HG02610 (cell line): Measurements from ENCODE around the gene ATP13A2.

Source experiments
- ATAC-seq: cut with Tn5 transposase; IDR thresholded peaks from one replicate; pipeline ENCODE4 v1.9.1; 2021; ENCODE audit warnings: mild to moderate bottlenecking, moderate library complexity; ENCODE audit not compliant: unreplicated experiment

Gene ATP13A2, protein sequence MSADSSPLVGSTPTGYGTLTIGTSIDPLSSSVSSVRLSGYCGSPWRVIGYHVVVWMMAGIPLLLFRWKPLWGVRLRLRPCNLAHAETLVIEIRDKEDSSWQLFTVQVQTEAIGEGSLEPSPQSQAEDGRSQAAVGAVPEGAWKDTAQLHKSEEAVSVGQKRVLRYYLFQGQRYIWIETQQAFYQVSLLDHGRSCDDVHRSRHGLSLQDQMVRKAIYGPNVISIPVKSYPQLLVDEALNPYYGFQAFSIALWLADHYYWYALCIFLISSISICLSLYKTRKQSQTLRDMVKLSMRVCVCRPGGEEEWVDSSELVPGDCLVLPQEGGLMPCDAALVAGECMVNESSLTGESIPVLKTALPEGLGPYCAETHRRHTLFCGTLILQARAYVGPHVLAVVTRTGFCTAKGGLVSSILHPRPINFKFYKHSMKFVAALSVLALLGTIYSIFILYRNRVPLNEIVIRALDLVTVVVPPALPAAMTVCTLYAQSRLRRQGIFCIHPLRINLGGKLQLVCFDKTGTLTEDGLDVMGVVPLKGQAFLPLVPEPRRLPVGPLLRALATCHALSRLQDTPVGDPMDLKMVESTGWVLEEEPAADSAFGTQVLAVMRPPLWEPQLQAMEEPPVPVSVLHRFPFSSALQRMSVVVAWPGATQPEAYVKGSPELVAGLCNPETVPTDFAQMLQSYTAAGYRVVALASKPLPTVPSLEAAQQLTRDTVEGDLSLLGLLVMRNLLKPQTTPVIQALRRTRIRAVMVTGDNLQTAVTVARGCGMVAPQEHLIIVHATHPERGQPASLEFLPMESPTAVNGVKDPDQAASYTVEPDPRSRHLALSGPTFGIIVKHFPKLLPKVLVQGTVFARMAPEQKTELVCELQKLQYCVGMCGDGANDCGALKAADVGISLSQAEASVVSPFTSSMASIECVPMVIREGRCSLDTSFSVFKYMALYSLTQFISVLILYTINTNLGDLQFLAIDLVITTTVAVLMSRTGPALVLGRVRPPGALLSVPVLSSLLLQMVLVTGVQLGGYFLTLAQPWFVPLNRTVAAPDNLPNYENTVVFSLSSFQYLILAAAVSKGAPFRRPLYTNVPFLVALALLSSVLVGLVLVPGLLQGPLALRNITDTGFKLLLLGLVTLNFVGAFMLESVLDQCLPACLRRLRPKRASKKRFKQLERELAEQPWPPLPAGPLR

DNA sequence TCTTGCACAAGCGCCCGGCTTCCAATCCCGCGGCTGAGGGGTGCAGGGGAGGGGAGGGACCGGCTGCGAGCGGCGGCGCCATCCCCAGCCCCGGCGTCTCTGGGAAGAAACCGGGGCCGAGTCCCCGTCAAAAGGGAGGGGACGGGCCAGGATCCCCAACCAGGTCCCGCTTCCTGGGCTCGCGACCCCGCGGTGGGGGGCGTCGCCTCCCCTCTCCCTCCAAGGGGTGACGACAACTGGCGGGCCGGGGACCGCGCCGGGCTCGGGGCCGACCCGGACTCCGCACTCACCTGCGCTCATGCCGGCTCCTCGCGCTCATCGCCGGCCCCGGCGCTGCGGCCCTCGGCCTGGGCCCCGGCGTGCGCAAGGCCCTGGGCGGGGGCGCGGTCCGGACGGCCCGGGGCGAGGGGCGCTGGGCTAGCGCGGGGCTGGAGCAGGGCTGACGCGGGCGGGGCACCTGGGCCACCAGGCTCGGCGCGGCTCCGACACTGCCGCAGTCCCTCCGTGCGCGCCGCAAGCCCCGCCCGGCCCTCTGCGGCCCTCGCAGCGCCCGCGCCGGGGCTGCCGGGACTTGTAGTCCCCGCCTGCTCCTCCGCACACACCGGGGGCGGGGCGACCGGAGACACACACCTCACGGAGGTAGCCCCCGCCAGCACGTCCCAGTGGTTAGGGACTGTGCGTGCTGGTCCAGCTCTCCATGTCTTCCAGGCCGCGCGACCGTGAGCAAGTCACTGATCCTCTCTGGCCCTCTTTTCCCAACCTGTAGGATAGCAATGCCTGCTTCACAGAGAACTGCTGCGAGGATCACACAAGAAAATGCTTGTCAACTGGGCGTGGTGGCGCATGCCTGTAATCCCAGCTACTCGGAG lies at the start of gene ATP13A2:
ATP13A2 (minus strand) TSS at position 490 of the 869 bp plus-strand sequence; CDS start at position 300, 190 bp downstream.
- peak; percentile 83 for ATAC-seq

GRCh38 chr1:17061486-17061885 lies 49.8 kb upstream of the ATP13A2 start:
- ATAC-seq = no peak

- ATAC-seq = no peak
Measured at GRCh38 chr1:17060306-17060749, 48.6 kb upstream of the ATP13A2 start.

DNA sequence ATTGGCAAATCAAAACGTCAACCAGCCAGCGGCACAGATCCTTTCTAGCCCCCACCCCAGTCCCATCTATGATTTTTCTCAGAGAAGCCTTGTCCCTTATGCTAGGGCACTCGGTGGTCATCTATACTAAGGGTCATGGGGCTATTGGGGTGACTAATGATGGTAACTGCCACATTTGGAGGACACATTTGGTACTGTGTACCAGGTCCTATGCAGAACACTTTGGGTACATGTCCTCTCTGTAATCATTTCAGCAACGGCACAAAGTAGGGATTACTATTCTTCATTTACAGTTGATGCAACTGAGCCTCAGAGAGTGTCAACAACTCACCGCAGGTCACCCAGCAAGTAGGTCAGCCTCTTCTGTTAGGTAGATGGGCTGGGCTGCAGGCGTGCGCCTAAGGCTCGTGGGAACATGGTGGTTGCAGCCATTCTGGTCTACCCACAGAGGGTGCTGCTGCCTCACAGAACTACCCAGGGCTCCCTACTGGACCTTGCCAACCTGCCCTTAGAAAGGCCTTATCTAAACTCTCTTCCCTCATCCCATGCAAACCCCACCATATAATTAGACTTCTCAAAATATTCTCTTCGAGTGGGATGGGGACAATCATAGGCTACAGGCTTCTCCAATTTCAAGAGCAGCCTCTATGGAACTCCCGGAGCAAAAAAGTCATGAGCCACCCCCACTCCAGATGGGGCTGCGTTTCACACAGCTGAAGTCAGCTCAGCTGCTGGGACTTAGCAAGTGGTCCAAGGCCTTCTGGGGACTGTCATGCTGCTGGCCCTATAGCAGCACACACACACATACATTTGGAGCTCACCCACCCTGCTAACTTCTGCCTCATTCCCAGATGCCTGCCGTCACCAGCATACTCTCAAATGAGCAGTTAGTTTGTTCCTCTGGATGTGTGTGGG lies 47.9 kb upstream of the ATP13A2 start:
- peak; percentile 41 for ATAC-seq

DNA sequence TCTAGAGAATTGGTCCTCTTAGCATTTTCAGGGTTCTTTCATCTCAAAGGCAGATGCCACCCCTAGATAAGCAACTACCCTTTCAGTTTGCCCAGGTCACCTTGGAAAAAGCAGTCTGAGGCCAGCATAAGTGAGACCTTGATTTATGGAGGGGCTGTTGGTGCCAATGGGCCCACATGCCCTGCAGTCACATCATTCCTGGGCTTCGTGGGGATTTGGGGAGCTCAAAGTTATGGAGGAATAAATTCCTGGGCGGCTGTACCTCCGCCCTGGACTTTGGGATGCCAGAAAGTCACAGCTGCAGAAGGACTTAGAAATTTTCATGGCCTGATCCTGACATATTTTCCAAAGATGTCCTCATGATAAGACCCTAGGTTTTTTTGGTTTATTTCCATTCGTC lies 44.8 kb upstream of the ATP13A2 start:
- no peak for ATAC-seq

GRCh38 chr1:17055801-17056200 lies 44.1 kb upstream of the ATP13A2 start:
- ATAC-seq = no peak

GRCh38 chr1:17053685-17054410 lies 42.1 kb upstream of the ATP13A2 start, which contains the start of gene SDHB:
SDHB (minus strand) TSS chr1:17054032; CDS start chr1:17054019, 13 bp downstream.
- peak; percentile 95 for ATAC-seq

DNA sequence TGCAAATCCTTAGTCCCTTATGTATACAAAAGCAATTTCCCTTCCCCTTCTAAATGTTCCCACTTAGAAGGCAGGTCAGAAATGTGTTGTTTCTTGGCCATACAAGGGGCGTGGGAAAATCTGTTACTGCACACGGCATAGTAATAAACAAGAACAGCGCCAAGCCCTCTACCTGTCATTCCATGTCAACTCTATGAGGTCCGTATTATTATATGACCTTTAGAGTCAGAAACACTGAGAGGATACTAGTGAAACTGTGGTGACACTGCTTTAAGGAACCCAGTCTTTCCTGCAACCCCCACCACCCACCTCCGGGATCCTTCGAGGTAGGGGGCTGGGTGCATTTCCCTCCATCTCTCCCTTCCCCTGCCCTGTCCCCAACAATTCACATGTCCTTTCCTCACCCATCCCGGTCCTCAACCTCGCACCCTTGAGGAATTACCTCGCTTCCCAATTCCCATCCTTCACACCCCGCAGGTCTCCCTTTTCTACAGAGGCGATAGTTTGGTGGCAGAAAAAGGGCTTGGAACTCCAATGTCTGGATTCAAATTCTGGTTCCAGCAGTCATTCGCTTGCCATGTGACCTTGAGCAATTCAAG lies 41.5 kb upstream of the ATP13A2 start:
- no peak for ATAC-seq

GRCh38 chr1:17052641-17053040 lies 40.9 kb upstream of the ATP13A2 start:
- ATAC-seq = no peak

DNA sequence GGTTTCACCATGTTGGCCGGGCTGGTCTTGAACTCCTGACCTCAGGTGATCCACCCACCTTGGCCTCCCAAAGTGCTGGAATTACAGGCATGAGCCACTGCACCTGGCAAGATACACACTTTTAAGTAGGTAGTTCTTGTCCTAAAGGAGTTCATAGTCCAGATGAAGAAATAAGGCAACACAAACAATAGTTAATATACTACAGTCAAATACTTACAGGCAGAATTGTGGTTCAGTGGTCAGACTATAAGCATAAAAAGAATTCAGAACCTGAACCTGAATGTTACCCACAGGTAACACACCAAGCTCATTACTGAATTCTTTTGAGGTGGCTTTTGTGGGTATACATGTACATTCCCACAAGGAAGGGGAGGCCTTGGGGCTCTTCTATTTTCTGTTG lies 40.3 kb upstream of the ATP13A2 start:
- no peak for ATAC-seq

DNA sequence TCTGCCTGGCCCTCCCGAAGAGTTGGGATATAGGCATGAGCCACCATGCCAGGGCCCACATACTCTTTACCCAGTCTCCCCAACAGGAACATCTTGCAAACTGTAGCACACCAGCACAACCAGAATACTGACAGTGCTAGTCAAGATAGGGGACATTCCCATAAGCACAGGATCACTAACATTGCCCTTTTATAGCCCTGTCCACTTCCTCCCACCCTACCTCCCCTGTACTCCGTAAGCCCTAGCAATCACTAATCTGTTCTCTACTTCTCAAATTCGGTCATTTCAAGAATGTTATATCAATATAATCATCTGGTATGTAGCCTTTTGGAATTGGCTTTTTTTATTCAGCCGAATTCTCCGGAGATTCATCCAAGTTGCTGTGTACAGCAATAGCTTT lies 36.2 kb upstream of the ATP13A2 start:
- no peak for ATAC-seq

DNA sequence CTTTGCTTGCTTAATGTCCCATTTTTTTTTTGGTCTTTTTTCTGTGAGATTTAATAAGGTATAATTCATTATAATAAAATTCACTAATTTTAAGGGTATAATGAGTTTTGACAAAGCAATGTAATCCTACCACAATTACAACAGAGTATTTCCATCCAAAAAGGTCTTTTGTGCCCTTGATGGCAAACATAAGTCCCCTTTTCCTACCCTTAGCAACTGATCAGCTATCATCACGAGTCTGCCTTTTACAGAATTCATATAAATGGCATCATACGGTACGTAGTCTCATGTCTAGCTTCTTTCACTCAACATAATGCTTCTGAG lies 34.6 kb upstream of the ATP13A2 start:
- ATAC-seq = no peak

DNA sequence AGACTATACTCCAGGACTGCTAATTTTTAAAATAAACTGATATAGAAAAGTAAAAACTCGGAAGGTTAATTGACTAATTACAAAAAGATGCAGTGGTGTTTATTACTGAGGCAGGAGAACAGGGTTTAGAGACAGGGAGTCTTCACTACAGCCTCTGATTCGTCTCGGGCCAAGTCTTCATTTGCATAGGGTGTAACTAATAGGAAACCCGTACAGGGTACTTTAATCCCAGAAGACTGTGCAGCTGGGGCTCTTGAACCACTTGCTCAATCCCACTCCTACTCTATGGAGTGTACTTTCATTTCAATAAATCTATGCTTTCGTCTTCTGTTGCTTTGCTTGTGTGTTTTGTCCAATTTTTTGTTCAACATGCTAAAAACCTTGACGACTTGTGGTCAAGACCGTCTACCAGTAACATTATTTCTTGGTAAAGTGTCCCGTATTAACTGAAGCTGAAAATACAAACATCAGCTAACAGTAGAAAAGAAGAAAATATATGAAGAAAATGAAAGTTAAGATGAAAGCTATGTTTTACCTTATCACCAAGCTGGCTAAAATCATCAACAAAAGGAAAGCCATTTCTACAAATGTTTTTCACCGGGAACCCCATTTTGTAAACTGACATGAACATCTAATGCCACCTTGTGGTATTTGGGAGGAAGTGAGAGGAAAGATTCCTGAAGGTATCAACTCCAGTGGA lies 34.1 kb upstream of the ATP13A2 start:
- ATAC-seq = no peak

DNA sequence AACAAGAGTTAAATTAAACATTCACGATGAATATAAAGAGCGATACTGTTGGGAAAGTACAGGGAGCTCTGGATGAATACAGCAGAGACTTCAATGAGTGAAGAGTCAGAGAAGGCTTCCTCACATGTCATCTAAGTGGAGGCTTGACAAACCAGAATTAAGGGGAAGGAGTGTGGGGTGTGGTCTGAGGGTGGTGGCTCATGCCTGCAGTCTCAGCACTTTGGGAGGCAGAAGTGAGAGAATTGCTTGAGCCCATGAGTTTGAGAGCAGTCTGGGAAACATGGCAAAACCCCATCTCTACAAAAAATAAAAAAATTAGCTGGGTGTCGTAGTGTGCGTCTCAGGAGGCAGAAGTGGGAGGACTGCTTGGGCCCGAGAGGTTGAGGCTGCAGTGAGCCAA lies 33.4 kb upstream of the ATP13A2 start:
- ATAC-seq = no peak

DNA sequence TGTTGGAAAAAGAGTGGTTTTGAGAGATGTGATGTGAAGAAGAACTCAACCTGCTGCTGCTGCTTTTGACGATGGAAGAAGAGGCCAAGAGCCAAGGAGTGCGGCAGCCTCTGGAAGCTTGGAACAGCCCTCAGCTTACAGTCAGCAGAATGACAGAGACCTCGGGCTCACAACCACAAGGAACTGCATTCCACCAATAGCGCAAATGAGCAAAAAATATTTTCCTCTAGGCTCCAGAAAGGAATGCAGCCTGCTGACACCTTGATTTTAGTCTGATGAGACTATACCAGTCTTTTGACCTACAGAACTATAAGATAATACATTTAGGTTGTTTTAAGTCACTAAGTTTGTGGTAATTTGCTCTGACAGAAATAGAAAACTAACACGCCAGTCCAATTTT lies 31.9 kb upstream of the ATP13A2 start:
- no peak for ATAC-seq

DNA sequence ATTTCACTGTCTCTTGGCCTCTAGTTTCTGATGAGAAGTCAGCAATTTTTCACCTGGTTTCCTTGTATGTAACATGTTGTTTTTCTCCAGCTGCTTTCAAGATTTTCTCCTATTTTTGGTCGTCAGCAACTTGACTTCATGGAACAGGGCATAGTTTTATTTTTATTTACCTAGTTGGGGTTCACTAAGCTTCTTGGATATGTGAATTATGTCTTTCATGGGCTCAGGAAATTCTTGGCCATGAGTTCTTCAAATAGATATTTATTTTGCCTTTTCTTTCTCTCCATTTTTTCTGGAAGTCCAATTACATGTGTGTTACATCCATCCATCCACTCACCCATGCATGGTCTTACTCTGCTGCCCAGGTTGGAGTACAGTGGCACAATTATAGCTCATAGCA lies 28.4 kb upstream of the ATP13A2 start:
- no peak for ATAC-seq

DNA sequence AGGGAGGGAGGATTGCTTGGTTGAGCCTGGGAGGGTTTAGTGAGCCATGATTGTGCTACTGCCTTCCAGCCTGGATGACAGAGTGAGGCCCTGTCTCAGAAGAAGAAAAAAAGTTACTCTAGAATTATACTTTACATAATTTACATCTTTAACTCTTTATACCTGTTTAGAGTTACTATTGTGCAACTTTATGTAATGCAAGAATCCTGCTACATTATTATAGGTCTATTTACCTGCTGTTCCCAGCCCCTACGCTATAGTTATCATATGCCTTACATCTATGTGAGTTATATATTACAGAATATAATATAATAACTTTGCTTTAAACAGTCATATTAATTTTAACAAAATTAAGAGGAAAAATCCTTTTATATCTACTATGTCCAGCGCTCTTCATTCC lies 27.8 kb upstream of the ATP13A2 start:
- no peak for ATAC-seq

DNA sequence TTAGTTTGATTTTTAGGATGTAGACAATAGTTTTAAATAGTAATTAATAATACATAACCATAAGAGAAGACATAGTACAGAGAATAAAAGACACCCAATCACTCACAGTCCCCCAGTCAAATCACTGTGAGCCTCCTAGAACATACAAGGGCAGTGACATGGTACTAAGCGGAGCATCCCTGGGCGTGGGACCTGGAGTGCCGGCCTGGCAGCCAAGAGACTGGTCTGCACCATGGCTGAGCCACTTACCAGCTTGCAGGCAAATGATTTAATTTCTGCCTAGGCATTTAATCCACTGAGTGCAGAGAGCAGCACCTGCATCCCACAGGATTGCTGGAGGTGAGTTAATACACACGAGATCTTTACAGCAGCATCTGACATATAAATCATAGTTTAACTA lies 21.8 kb upstream of the ATP13A2 start:
- ATAC-seq = no peak
